ENCODE data around the gene GRIN1. TPM values are rescaled to one million over a fixed set of nuclear protein-coding genes. Genes with fewer than 3 reads are reported as not detected.

GRIN1 gene
- total RNA-seq, 1 donor from 2014 or later, result not detected

- peak overlapping the region; percentile 100 for H3K27ac ChIP-seq (replicated peaks)
Observed at GRCh38 chr9:137191245-137191644, 52.3 kb downstream of the GRIN1 start.

GRCh38 chr9:137191691-137192447 is 52.9 kb downstream of the GRIN1 start:
- Histone ChIP-seq H3K4me1 (peaks cover 89% of the 10 kb centered on the region), H3K36me3 (peaks cover 35% of the 10 kb centered on the region), H3K9me3 (replicated peaks) (no peaks in the 10 kb centered on the region), H3K27ac (replicated peaks) (peak overlapping the region; percentile 100), H3K27me3 (ENCODE audit: low read depth) (no peaks in the 10 kb centered on the region), H3K4me3 (no peak overlapping the region)
- intact Hi-C loops (cut with micrococcal nuclease), result no loop called here
- no peak for TF ChIP-seq CTCF (IDR thresholded peaks at IDR 0.05; ENCODE audit: borderline replicate concordance)
- DNase-seq, result no peak

More at GRCh38 chr9:137191245-137191644, 52.3 kb downstream of the GRIN1 start:
- Histone ChIP-seq H3K9me3 (replicated peaks) (no peaks in the 10 kb centered on the region), H3K4me3 (no peak overlapping the region), H3K27me3 (ENCODE audit: low read depth) (no peaks in the 10 kb centered on the region), H3K4me1 (peaks cover 89% of the 10 kb centered on the region), H3K36me3 (peaks cover 38% of the 10 kb centered on the region)
- intact Hi-C loops (cut with micrococcal nuclease), result no loop called here
- TF ChIP-seq CTCF (IDR thresholded peaks at IDR 0.05; ENCODE audit: borderline replicate concordance), result no peak
- DNase-seq, result no peak

DNA sequence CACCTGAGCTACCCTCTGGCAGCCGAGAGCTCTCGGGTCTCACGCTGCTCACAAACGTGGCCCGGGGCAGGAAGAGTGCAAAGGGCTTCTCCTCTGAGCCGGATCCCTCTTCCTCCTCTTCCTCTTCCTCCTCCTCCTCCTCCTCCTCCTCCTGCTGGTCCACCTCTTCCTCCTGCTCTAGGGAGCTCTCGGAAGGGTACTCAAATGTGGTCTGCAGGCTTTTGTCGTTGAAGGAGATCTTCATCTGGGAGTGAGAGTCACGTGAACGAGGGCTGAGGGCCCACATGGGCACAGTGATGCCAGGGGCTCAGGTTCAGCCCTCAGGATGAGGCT is 53.5 kb downstream of the GRIN1 start:
- H3K27ac ChIP-seq (replicated peaks), result peak overlapping the region; percentile 92
- intact Hi-C loops (cut with micrococcal nuclease), result no loop called here
- no peak overlapping the region for H3K4me3 ChIP-seq
- H3K9me3 ChIP-seq (replicated peaks), result no peaks in the 10 kb centered on the region
- no peaks in the 10 kb centered on the region for H3K27me3 ChIP-seq (ENCODE audit: low read depth)
- H3K4me1 ChIP-seq, result peaks cover 89% of the 10 kb centered on the region
- TF ChIP-seq CTCF (IDR thresholded peaks at IDR 0.05; ENCODE audit: borderline replicate concordance), result no peak
- no peak for DNase-seq
- H3K36me3 ChIP-seq, result peaks cover 30% of the 10 kb centered on the region

- no peaks in the 10 kb centered on the region for H3K9me3 ChIP-seq (replicated peaks)
- intact Hi-C loops (cut with micrococcal nuclease), result no loop called here
- no peaks in the 10 kb centered on the region for H3K27me3 ChIP-seq (ENCODE audit: low read depth)
- H3K36me3 ChIP-seq, result peaks cover 29% of the 10 kb centered on the region
- no peak overlapping the region for H3K4me3 ChIP-seq
- peak overlapping the region; percentile 92 for H3K27ac ChIP-seq (replicated peaks)
- TF ChIP-seq CTCF (IDR thresholded peaks at IDR 0.05; ENCODE audit: borderline replicate concordance), result no peak
- no peak for DNase-seq
- H3K4me1 ChIP-seq, result peaks cover 89% of the 10 kb centered on the region
Observed at GRCh38 chr9:137192859-137193258, 53.9 kb downstream of the GRIN1 start.

- Histone ChIP-seq H3K9me3 (replicated peaks) (no peaks in the 10 kb centered on the region), H3K36me3 (peaks cover 29% of the 10 kb centered on the region), H3K4me1 (peaks cover 91% of the 10 kb centered on the region), H3K27ac (replicated peaks) (peak overlapping the region; percentile 92), H3K4me3 (peak overlapping the region; percentile 51), H3K27me3 (ENCODE audit: low read depth) (no peaks in the 10 kb centered on the region)
- intact Hi-C loops (cut with micrococcal nuclease), result no loop called here
- TF ChIP-seq CTCF (IDR thresholded peaks at IDR 0.05; ENCODE audit: borderline replicate concordance), result no peak
- no peak for DNase-seq
Observed at GRCh38 chr9:137193771-137194170, 54.8 kb downstream of the GRIN1 start.

Data from left ventricle myocardium inferior (tissue), 1 donor.